IgD-negative memory B cell (primary cell): ENCODE data around the gene VSTM2B. TPM values are rescaled to one million over a fixed set of nuclear protein-coding genes. Genes with fewer than 3 reads are reported as not detected.

Experiments
- H3K27ac Mint-ChIP-seq, 3 donors: one replicate each; pipeline ENCODE4 v1.8.0; 2020 to 2022; ENCODE audit warnings: mild to moderate bottlenecking in 3 of 3, mixed read lengths in 3 of 3, moderate library complexity in 1 of 3
- H3K27me3 Mint-ChIP-seq: one replicate; pipeline ENCODE4 v1.8.0; 2021; ENCODE audit warnings: mixed read lengths
- H3K36me3 Mint-ChIP-seq: one replicate; pipeline ENCODE4 v1.8.0; 2020; ENCODE audit warnings: mild to moderate bottlenecking, mixed read lengths
- H3K4me1 Mint-ChIP-seq, 3 donors: one replicate each; pipeline ENCODE4 v1.8.0; 2020 to 2022; ENCODE audit warnings: mixed read lengths in 3 of 3, mild to moderate bottlenecking in 1 of 3
- H3K4me3 Mint-ChIP-seq, 4 donors: one replicate each; pipeline ENCODE4 v1.8.0; 2020 to 2022; ENCODE audit warnings: mild to moderate bottlenecking in 4 of 4, mixed read lengths in 4 of 4, moderate library complexity in 3 of 4
- H3K9me3 Mint-ChIP-seq, 3 donors: one replicate each; pipeline ENCODE4 v1.8.0; 2020 to 2021; ENCODE audit warnings: mixed read lengths in 3 of 3, mild to moderate bottlenecking in 1 of 3
- polyA plus RNA-seq: library from polyadenylated mRNA; unstranded; fragments of 300-500 nt; fragmentation: Illumina TruSeq; gene quantifications from one replicate; pipeline ENCODE4 v1.2.3, GENCODE V29; 2021

The VSTM2B gene
- polyA plus RNA-seq, 1 donor from 2014 or later = not detected

DNA sequence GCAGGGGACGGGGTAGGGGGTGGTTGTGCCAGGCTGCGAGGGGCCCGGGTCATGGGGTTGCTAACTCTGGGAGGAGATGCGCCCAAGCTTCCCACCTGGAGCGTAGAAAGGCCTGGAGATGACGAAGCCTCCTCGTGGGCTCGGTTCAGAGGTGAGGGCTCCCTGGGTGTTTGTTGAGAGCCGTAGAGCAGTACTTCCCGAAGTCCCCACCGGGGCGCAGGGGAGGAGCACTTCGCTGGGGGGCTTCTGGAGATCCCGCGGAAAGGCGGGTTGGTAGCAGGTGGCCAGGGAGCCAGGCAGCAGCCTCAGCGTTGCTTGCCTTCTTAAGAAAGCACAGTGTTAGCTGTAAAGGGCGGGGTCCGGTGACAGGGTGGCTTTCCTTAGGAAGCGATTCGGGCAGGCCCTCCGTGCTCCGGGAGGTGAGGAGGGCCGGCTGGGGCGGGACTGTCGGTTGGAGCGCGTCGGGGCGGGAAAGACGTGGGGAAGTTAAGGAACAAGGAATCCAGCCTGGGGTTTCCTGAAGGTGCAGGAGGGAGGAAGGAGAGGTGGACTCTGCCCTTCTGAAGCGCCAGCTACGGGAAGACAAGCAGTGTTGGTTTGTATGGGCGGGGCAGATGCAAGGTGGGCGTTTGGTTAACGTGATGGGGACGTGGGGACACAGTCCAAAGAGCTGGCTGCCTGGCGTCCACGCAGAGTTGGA is 3.3 kb downstream of the VSTM2B start:
- peak overlapping the region in 1 of 4 donors; percentile 83 for H3K4me3 Mint-ChIP-seq
- no peak overlapping the region for H3K27ac Mint-ChIP-seq
- no peaks in the 10 kb centered on the region for H3K9me3 Mint-ChIP-seq
- peaks cover 2% of the 10 kb centered on the region for H3K36me3 Mint-ChIP-seq
- peaks cover 0 to 4% (median 0%) of the 10 kb centered on the region in 3 donors for H3K4me1 Mint-ChIP-seq
- H3K27me3 Mint-ChIP-seq = peaks cover 46% of the 10 kb centered on the region

- peaks cover 40% of the 10 kb centered on the region for H3K27me3 Mint-ChIP-seq
- peaks cover 0 to 4% (median 0%) of the 10 kb centered on the region in 3 donors for H3K4me1 Mint-ChIP-seq
- H3K9me3 Mint-ChIP-seq = no peaks in the 10 kb centered on the region
- no peak overlapping the region for H3K27ac Mint-ChIP-seq
- H3K36me3 Mint-ChIP-seq = peaks cover 2% of the 10 kb centered on the region
- H3K4me3 Mint-ChIP-seq = peak overlapping the region in 1 of 4 donors; percentile 83
Observed at GRCh38 chr19:29529646-29530539, 4.1 kb downstream of the VSTM2B start.

DNA sequence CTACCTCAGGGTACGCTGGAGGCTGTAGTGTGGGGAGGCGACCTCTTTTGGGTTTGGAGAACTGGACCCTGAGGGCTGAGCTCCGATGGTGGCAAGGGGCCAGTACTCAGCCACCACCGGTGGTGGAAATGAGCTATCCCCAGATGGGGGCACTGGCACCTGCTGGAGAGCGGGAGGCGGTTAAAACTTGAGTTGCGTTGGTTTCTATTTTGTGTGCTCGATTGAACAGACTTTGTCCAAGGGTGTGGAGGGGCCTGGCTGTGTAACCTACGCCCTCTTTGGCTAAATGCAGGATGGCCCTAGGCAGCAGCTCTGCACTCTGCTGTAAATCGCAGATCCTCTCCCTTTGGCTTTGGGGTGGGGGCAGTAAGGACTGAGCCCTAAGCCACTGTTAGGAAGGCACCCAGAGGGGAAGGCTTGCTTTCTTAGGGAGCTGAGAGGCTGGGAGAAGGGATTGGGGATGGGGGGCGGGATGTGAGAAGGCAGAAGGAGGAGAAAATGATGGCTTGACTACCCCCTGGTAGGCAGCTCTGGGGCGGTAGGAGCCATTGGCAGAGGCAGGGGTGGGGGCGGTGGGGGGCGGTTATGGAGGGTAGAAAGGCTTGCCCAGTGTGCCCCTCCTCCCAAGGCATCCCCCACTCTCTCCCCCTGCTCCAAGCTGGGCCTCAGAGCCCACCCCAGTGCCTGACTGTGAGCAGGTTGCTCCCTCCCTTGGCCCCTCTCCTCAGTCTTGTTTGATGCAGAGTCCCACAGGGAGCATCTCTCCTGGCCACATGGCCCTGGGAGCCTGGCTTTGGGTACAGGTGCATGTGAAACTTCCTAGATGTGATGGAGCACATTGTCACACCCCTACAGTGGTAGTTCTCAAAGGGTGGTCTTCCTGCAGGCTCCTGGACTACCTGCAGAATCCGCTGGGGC is 5.0 kb downstream of the VSTM2B start:
- Mint-ChIP-seq H3K4me1 (peaks cover 0 to 4% (median 0%) of the 10 kb centered on the region in 3 donors), H3K36me3 (peaks cover 2% of the 10 kb centered on the region), H3K9me3 (no peaks in the 10 kb centered on the region), H3K27ac (no peak overlapping the region), H3K4me3 (no peak overlapping the region), H3K27me3 (peaks cover 43% of the 10 kb centered on the region)

DNA sequence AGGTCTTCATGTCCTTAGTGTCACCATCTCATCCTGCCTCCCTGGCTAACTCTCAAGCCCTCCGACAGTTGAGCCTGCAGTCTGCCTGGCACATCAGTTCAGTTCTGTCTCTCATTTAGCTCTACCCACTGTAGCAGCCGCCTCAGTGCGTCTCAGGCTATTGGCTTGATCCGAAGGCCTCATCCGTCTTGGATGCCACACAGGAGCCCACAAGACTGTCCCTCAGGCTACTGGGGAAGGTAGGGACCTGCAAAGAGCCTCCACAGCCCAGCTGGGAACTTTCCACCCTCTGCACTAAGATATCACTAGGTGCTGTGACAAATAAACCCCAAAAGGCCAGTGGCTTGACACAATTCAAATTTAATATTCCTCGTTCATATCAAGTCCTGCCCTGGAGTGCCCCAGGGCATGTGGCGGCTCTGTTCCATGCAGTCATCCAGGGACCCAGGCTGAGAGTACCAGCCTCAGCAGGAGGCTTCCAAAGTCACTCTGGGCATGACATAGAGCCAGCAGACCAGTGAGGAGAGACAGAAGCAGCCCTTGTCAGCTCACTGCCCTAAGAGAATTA is 5.7 kb downstream of the VSTM2B start:
- peaks cover 2% of the 10 kb centered on the region for H3K36me3 Mint-ChIP-seq
- no peak overlapping the region for H3K4me3 Mint-ChIP-seq
- no peak overlapping the region for H3K27ac Mint-ChIP-seq
- H3K4me1 Mint-ChIP-seq = peaks cover 0 to 4% (median 0%) of the 10 kb centered on the region in 3 donors
- peaks cover 42% of the 10 kb centered on the region for H3K27me3 Mint-ChIP-seq
- no peaks in the 10 kb centered on the region for H3K9me3 Mint-ChIP-seq

- Mint-ChIP-seq H3K4me3 (no peak overlapping the region), H3K4me1 (peaks cover 0 to 4% (median 0%) of the 10 kb centered on the region in 3 donors), H3K9me3 (no peaks in the 10 kb centered on the region), H3K27me3 (peaks cover 40% of the 10 kb centered on the region), H3K27ac (no peak overlapping the region), H3K36me3 (peaks cover 2% of the 10 kb centered on the region)
Observed at GRCh38 chr19:29532097-29532496, 6.3 kb downstream of the VSTM2B start.

DNA sequence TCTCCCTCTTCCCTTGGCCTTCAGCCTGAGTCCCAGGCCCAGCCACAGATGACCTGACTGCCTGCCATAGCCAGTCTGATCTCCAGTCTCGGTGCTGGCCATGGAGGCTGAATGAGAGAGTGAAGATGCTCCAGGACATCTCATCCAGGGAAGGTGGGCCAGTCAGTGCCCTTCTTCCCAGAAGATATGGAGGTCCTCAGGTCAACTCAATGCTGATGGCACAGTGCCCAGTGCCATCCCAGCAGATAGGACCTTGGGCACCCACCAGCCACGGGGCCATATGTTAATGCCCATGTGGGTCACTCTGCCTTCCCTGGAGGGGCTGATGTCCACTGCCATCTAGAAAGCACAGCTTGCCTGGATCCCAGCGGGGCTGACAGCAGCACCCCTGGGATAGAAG is 7.2 kb downstream of the VSTM2B start:
- H3K4me3 Mint-ChIP-seq = no peak overlapping the region
- no peaks in the 10 kb centered on the region for H3K9me3 Mint-ChIP-seq
- peaks cover 0 to 1% (median 0%) of the 10 kb centered on the region in 3 donors for H3K4me1 Mint-ChIP-seq
- peaks cover 2% of the 10 kb centered on the region for H3K36me3 Mint-ChIP-seq
- H3K27me3 Mint-ChIP-seq = peaks cover 35% of the 10 kb centered on the region
- H3K27ac Mint-ChIP-seq = no peak overlapping the region

- peaks cover 2% of the 10 kb centered on the region for H3K36me3 Mint-ChIP-seq
- H3K4me3 Mint-ChIP-seq = no peak overlapping the region
- peaks cover 0 to 4% (median 3%) of the 10 kb centered on the region in 3 donors for H3K9me3 Mint-ChIP-seq
- H3K27me3 Mint-ChIP-seq = peaks cover 30% of the 10 kb centered on the region
- H3K4me1 Mint-ChIP-seq = peaks cover 0 to 1% (median 0%) of the 10 kb centered on the region in 3 donors
- no peak overlapping the region for H3K27ac Mint-ChIP-seq
Observed at GRCh38 chr19:29533578-29534544, 8.1 kb downstream of the VSTM2B start.

DNA sequence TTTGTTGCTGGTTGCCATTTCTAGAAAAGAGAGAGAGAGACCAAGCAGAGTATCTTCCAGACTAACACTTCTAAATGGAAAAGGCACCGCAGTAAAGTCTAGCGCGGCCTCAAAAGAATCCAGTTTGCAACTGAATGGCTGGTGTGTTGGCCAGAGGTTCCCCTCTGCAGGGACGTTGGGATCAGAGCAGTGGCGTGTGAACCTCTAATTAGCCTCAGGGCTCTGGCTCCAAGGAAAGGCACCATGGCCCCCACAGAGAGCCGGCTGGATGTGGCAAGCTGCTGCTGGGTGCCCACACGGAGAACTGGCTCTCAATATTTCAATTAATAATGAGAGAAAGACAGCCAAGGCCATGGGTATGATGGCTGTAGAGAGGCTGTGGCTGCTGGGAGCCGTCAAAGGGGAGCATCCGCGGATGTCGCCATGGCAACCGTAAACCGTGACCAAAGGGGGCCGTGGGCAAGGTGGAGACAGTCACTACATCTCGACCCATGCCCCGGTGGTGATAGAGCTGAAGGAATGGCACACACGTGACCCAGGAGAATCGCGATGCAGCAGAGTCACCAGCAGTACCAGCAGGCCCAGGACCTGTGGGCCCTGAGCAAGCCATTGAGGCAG is 9.5 kb downstream of the VSTM2B start:
- peaks cover 0 to 4% (median 3%) of the 10 kb centered on the region in 3 donors for H3K9me3 Mint-ChIP-seq
- peaks cover 21% of the 10 kb centered on the region for H3K27me3 Mint-ChIP-seq
- no peak overlapping the region for H3K27ac Mint-ChIP-seq
- H3K4me3 Mint-ChIP-seq = peak overlapping the region in 1 of 4 donors; percentile 17
- H3K4me1 Mint-ChIP-seq = no peaks in the 10 kb centered on the region
- H3K36me3 Mint-ChIP-seq = peaks cover 2% of the 10 kb centered on the region

DNA sequence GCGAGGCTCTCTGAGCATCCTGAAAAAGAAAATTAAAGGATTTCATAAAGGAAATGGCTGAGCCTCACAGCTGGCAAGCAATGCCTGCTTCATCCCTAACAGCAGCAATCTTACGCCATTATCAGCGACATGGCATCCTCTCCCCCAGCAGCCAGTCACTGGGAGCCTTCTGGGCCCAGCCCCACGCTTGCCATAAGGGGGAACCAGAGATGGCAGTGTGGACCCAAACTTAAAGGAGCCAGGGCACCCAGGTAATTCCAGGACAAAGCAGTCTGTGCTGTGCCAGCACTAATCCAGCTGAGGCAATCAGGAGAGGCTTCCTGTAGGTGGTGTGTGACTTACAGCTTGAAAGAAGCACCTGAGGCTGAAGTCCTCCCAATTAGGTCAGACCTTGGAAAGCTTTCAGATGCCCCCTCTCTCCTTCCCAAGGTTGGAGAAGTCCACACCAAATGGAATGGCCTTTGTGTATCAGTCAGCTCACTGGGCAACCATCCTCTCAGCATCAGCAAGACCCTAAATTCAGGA is 10.3 kb downstream of the VSTM2B start:
- Mint-ChIP-seq H3K9me3 (peaks cover 0 to 4% (median 3%) of the 10 kb centered on the region in 3 donors), H3K36me3 (no peaks in the 10 kb centered on the region), H3K27me3 (peaks cover 17% of the 10 kb centered on the region), H3K4me1 (no peaks in the 10 kb centered on the region), H3K27ac (no peak overlapping the region), H3K4me3 (no peak overlapping the region)

DNA sequence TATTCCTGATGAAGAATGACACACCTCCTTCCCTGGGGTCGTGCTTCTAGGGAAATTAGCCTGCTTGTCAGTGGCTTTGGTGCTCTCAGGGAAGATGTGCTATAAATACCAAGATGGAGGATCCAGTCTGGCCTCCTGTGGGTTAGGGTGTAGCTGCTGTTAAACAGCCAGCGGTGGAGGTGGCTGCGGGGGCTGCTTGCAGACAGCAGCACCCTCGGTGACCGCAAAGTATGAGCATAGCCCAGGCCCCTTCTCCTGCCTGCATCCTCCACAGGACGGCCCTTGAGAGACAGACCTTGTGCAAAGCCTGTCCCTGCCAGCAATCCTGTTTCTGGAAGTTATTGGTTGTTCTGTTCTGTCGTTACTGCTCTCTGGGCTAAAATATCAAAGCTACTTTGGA is 11.4 kb downstream of the VSTM2B start:
- Mint-ChIP-seq H3K27ac (no peak overlapping the region), H3K4me1 (no peaks in the 10 kb centered on the region), H3K27me3 (peaks cover 7% of the 10 kb centered on the region), H3K4me3 (no peak overlapping the region), H3K36me3 (no peaks in the 10 kb centered on the region), H3K9me3 (peaks cover 0 to 4% (median 3%) of the 10 kb centered on the region in 3 donors)

- Mint-ChIP-seq H3K4me3 (no peak overlapping the region), H3K27ac (no peak overlapping the region), H3K4me1 (no peaks in the 10 kb centered on the region), H3K9me3 (peaks cover 0 to 4% (median 3%) of the 10 kb centered on the region in 3 donors), H3K27me3 (peaks cover 5% of the 10 kb centered on the region), H3K36me3 (no peaks in the 10 kb centered on the region)
Observed at GRCh38 chr19:29537601-29538000, 11.8 kb downstream of the VSTM2B start.

DNA sequence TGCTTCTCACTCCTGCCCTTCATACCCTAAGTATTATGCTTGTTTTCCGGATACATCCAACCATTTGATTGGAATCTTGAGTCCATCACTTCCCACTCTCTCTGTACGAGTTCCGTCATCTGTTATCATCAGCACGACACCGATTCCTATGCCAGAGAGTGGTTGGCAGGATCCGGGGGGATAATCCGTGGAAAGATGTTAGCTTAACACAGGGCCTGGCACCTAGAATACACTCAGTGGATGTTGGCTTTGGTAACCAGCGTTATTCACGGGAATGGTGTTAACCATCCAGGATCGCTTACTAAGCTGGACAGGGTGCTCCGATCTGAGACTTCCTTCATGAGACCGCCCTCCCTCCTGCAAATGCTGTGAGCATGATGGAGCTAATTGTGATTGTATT is 12.4 kb downstream of the VSTM2B start:
- H3K27me3 Mint-ChIP-seq = peaks cover 5% of the 10 kb centered on the region

GRCh38 chr19:29538651-29539050 is 12.9 kb downstream of the VSTM2B start:
- H3K27ac Mint-ChIP-seq = no peak overlapping the region
- H3K36me3 Mint-ChIP-seq = no peaks in the 10 kb centered on the region
- H3K9me3 Mint-ChIP-seq = peaks cover 0 to 4% (median 3%) of the 10 kb centered on the region in 3 donors
- no peaks in the 10 kb centered on the region for H3K4me1 Mint-ChIP-seq
- peaks cover 5% of the 10 kb centered on the region for H3K27me3 Mint-ChIP-seq
- H3K4me3 Mint-ChIP-seq = no peak overlapping the region

More for the DNA sequence above, 12.4 kb downstream of the VSTM2B start:
- H3K4me1 Mint-ChIP-seq = no peaks in the 10 kb centered on the region
- H3K36me3 Mint-ChIP-seq = no peaks in the 10 kb centered on the region
- H3K9me3 Mint-ChIP-seq = peaks cover 0 to 4% (median 3%) of the 10 kb centered on the region in 3 donors
- no peak overlapping the region for H3K27ac Mint-ChIP-seq
- no peak overlapping the region for H3K4me3 Mint-ChIP-seq
